SK-N-SH (cell line): Measurements from ENCODE around the gene GBX1.

Experiments
- CHD2 ChIP-seq: fragments of 150-350 bp; IDR thresholded peaks from 2 replicates; pipeline ENCODE4 v1.6.1; 2018; ENCODE audit warnings: low read length; ENCODE audit not compliant: partially characterized antibody
- EZH2phosphoT487 ChIP-seq: fragments of 200-600 bp; sonication (generic); IDR thresholded peaks from 2 replicates; pipeline ENCODE4 v1.6.1; 2017; ENCODE audit warnings: low read depth, mixed run types, mild to moderate bottlenecking, antibody characterized with exemption, moderate library complexity, borderline replicate concordance
- GATA2 ChIP-seq: sonication (generic); formaldehyde crosslinking; IDR thresholded peaks from 2 replicates; pipeline ENCODE4 v1.5.0; 2020; ENCODE audit warnings: mild to moderate bottlenecking, missing genetic modification reagents
- MEF2A ChIP-seq: IDR thresholded peaks from 2 replicates; pipeline ENCODE4 v1.4.0; 2012; ENCODE audit warnings: low read depth, borderline replicate concordance
- PBX3 ChIP-seq: IDR thresholded peaks from 2 replicates; pipeline ENCODE4; 2012
- POLR2AphosphoS5 ChIP-seq: IDR thresholded peaks from 2 replicates; pipeline ENCODE4 v1.6.1; 2012; ENCODE audit warnings: low read depth, low read length
- YY1 ChIP-seq: IDR thresholded peaks from 2 replicates; pipeline ENCODE4 v1.4.0; 2012; ENCODE audit warnings: low read depth, mild to moderate bottlenecking
- TF ChIP-seq, protein P1 (sequence below): fragments of 200-600 bp; sonication (generic); IDR thresholded peaks from 2 replicates; pipeline ENCODE4 v1.6.1; 2017; ENCODE audit warnings: antibody characterized with exemption, mild to moderate bottlenecking, moderate library complexity
- TF ChIP-seq, protein P2 (sequence below): IDR thresholded peaks from 2 replicates; pipeline ENCODE4 v1.4.0; 2012; ENCODE audit warnings: low read depth
- TF ChIP-seq, protein P3 (sequence below): IDR thresholded peaks from 2 replicates; pipeline ENCODE4 v1.6.1; 2012; ENCODE audit warnings: mild to moderate bottlenecking, low read depth, low read length, moderate library complexity
- TF ChIP-seq, protein P4 (sequence below): IDR thresholded peaks from 2 replicates; pipeline ENCODE4 v1.4.0; 2012; ENCODE audit warnings: low read depth, borderline replicate concordance
- TF ChIP-seq, protein P5 (sequence below): fragments of 150-350 bp; IDR thresholded peaks from 2 replicates; pipeline ENCODE4 v1.6.1; 2017; ENCODE audit warnings: antibody characterized with exemption, low read length, low read depth, borderline replicate concordance

DNA sequence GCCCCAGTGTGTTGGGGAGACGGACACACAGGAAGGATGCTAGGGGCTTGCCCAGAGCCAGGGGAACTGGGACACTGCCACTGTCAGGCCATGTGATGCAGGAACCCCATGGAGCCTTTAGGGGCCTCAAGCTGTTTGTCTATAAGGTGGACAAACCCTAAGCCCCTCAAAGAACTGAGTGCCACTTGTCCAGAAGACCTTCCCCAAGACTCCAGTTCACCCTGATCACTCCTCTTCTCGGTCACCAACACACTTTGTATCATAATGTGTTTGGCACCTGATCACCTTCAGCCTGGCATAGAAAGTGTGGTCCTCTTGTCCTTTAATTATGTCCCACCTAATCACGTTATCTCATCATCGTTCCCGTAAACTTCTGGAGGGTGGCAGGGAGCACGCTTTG is 42.1 kb upstream of the GBX1 start:
- no peak for TF ChIP-seq GATA2 (CRISPR knock-in tag)
- TF ChIP-seq, protein P1, sequence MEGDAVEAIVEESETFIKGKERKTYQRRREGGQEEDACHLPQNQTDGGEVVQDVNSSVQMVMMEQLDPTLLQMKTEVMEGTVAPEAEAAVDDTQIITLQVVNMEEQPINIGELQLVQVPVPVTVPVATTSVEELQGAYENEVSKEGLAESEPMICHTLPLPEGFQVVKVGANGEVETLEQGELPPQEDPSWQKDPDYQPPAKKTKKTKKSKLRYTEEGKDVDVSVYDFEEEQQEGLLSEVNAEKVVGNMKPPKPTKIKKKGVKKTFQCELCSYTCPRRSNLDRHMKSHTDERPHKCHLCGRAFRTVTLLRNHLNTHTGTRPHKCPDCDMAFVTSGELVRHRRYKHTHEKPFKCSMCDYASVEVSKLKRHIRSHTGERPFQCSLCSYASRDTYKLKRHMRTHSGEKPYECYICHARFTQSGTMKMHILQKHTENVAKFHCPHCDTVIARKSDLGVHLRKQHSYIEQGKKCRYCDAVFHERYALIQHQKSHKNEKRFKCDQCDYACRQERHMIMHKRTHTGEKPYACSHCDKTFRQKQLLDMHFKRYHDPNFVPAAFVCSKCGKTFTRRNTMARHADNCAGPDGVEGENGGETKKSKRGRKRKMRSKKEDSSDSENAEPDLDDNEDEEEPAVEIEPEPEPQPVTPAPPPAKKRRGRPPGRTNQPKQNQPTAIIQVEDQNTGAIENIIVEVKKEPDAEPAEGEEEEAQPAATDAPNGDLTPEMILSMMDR: no peak
- TF ChIP-seq, protein P2, sequence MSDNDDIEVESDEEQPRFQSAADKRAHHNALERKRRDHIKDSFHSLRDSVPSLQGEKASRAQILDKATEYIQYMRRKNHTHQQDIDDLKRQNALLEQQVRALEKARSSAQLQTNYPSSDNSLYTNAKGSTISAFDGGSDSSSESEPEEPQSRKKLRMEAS: no peak
- TF ChIP-seq POLR2AphosphoS5: no peak
- no peak for TF ChIP-seq MEF2A
- no peak for TF ChIP-seq PBX3
- TF ChIP-seq, protein P3, sequence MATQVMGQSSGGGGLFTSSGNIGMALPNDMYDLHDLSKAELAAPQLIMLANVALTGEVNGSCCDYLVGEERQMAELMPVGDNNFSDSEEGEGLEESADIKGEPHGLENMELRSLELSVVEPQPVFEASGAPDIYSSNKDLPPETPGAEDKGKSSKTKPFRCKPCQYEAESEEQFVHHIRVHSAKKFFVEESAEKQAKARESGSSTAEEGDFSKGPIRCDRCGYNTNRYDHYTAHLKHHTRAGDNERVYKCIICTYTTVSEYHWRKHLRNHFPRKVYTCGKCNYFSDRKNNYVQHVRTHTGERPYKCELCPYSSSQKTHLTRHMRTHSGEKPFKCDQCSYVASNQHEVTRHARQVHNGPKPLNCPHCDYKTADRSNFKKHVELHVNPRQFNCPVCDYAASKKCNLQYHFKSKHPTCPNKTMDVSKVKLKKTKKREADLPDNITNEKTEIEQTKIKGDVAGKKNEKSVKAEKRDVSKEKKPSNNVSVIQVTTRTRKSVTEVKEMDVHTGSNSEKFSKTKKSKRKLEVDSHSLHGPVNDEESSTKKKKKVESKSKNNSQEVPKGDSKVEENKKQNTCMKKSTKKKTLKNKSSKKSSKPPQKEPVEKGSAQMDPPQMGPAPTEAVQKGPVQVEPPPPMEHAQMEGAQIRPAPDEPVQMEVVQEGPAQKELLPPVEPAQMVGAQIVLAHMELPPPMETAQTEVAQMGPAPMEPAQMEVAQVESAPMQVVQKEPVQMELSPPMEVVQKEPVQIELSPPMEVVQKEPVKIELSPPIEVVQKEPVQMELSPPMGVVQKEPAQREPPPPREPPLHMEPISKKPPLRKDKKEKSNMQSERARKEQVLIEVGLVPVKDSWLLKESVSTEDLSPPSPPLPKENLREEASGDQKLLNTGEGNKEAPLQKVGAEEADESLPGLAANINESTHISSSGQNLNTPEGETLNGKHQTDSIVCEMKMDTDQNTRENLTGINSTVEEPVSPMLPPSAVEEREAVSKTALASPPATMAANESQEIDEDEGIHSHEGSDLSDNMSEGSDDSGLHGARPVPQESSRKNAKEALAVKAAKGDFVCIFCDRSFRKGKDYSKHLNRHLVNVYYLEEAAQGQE: no peak
- TF ChIP-seq, protein P4, sequence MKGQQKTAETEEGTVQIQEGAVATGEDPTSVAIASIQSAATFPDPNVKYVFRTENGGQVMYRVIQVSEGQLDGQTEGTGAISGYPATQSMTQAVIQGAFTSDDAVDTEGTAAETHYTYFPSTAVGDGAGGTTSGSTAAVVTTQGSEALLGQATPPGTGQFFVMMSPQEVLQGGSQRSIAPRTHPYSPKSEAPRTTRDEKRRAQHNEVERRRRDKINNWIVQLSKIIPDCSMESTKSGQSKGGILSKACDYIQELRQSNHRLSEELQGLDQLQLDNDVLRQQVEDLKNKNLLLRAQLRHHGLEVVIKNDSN: no peak
- no peak for TF ChIP-seq YY1
- TF ChIP-seq, protein P5, sequence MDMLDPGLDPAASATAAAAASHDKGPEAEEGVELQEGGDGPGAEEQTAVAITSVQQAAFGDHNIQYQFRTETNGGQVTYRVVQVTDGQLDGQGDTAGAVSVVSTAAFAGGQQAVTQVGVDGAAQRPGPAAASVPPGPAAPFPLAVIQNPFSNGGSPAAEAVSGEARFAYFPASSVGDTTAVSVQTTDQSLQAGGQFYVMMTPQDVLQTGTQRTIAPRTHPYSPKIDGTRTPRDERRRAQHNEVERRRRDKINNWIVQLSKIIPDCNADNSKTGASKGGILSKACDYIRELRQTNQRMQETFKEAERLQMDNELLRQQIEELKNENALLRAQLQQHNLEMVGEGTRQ: no peak
- no peak for TF ChIP-seq EZH2phosphoT487
- TF ChIP-seq CHD2: no peak
